IPS-18a (cell line): ENCODE data around the gene SERPINB5.
A peak's percentile ranks its signal among the peaks of the same experiment; 100 is the strongest.

Experiments used
- H3K27ac ChIP-seq: one replicate; pipeline ENCODE4 v1.5.1; 2013; ENCODE audit warnings: low read length
- H3K27me3 ChIP-seq: one replicate; pipeline ENCODE4 v1.6.1; 2013; ENCODE audit warnings: mild to moderate bottlenecking, low read length; ENCODE audit not compliant: control insufficient read depth, insufficient read depth
- H3K36me3 ChIP-seq: one replicate; pipeline ENCODE4 v1.6.1; 2013; ENCODE audit warnings: low read depth, low read length; ENCODE audit not compliant: control insufficient read depth
- H3K4me1 ChIP-seq: one replicate; pipeline ENCODE4 v1.6.1; 2013; ENCODE audit warnings: low read depth, low read length; ENCODE audit not compliant: control insufficient read depth
- H3K4me3 ChIP-seq: one replicate; pipeline ENCODE4 v1.5.1; 2013; ENCODE audit warnings: low read length
- H3K9ac ChIP-seq: one replicate; pipeline ENCODE4 v1.6.1; 2013; ENCODE audit warnings: mild to moderate bottlenecking, low read length, moderate library complexity
- H3K9me3 ChIP-seq: one replicate; pipeline ENCODE4 v1.6.1; 2013; ENCODE audit warnings: low read depth, low read length; ENCODE audit not compliant: control insufficient read depth

Gene SERPINB5

GRCh38 chr18:63506336-63506646, 29.5 kb downstream of the SERPINB5 start:
- H3K9ac ChIP-seq = no peak overlapping the region
- H3K4me1 ChIP-seq = no peaks in the 10 kb centered on the region
- H3K9me3 ChIP-seq = no peaks in the 10 kb centered on the region
- H3K4me3 ChIP-seq = no peak overlapping the region
- no peak overlapping the region for H3K27ac ChIP-seq
- H3K36me3 ChIP-seq = no peaks in the 10 kb centered on the region
- no peaks in the 10 kb centered on the region for H3K27me3 ChIP-seq

- H3K27me3 ChIP-seq = no peaks in the 10 kb centered on the region
- H3K9me3 ChIP-seq = no peaks in the 10 kb centered on the region
- H3K36me3 ChIP-seq = no peaks in the 10 kb centered on the region
- no peak overlapping the region for H3K4me3 ChIP-seq
- H3K9ac ChIP-seq = no peak overlapping the region
- H3K27ac ChIP-seq = no peak overlapping the region
- H3K4me1 ChIP-seq = peaks cover 13% of the 10 kb centered on the region
Observed at GRCh38 chr18:63508596-63508995, 31.8 kb downstream of the SERPINB5 start.

- peak overlapping the region; percentile 8 for H3K4me3 ChIP-seq
- no peaks in the 10 kb centered on the region for H3K9me3 ChIP-seq
- no peak overlapping the region for H3K27ac ChIP-seq
- no peaks in the 10 kb centered on the region for H3K36me3 ChIP-seq
- no peaks in the 10 kb centered on the region for H3K27me3 ChIP-seq
- peaks cover 25% of the 10 kb centered on the region for H3K4me1 ChIP-seq
- no peak overlapping the region for H3K9ac ChIP-seq
Observed at GRCh38 chr18:63511285-63511684, 34.5 kb downstream of the SERPINB5 start.

GRCh38 chr18:63514326-63514725, 37.6 kb downstream of the SERPINB5 start:
- Histone ChIP-seq H3K9me3 (no peaks in the 10 kb centered on the region), H3K27me3 (no peaks in the 10 kb centered on the region), H3K4me1 (peaks cover 25% of the 10 kb centered on the region), H3K4me3 (peak overlapping the region; percentile 18), H3K9ac (no peak overlapping the region), H3K36me3 (no peaks in the 10 kb centered on the region), H3K27ac (no peak overlapping the region)

GRCh38 chr18:63514888-63515678, 38.3 kb downstream of the SERPINB5 start:
- Histone ChIP-seq H3K9ac (no peak overlapping the region), H3K36me3 (no peaks in the 10 kb centered on the region), H3K27me3 (no peaks in the 10 kb centered on the region), H3K4me1 (peaks cover 25% of the 10 kb centered on the region), H3K4me3 (no peak overlapping the region), H3K9me3 (no peaks in the 10 kb centered on the region), H3K27ac (no peak overlapping the region)

- Histone ChIP-seq H3K36me3 (no peaks in the 10 kb centered on the region), H3K27me3 (no peaks in the 10 kb centered on the region), H3K4me1 (peaks cover 25% of the 10 kb centered on the region), H3K27ac (no peak overlapping the region), H3K9me3 (no peaks in the 10 kb centered on the region), H3K9ac (no peak overlapping the region), H3K4me3 (no peak overlapping the region)
Observed at GRCh38 chr18:63515801-63516200, 39.0 kb downstream of the SERPINB5 start.

- H3K27me3 ChIP-seq = no peaks in the 10 kb centered on the region
- no peak overlapping the region for H3K9ac ChIP-seq
- no peak overlapping the region for H3K27ac ChIP-seq
- H3K4me3 ChIP-seq = no peak overlapping the region
- H3K9me3 ChIP-seq = no peaks in the 10 kb centered on the region
- no peaks in the 10 kb centered on the region for H3K36me3 ChIP-seq
- peaks cover 17% of the 10 kb centered on the region for H3K4me1 ChIP-seq
Observed at GRCh38 chr18:63518178-63519012, 41.6 kb downstream of the SERPINB5 start.

GRCh38 chr18:63520053-63520685, 43.4 kb downstream of the SERPINB5 start:
- H3K27ac ChIP-seq = no peak overlapping the region

GRCh38 chr18:63523660-63524059, 46.9 kb downstream of the SERPINB5 start:
- H3K27me3 ChIP-seq = no peaks in the 10 kb centered on the region
- H3K9me3 ChIP-seq = no peaks in the 10 kb centered on the region
- peaks cover 7% of the 10 kb centered on the region for H3K4me1 ChIP-seq
- H3K36me3 ChIP-seq = no peaks in the 10 kb centered on the region
- no peak overlapping the region for H3K4me3 ChIP-seq
- H3K9ac ChIP-seq = no peak overlapping the region
- no peak overlapping the region for H3K27ac ChIP-seq

More at GRCh38 chr18:63520053-63520685, 43.4 kb downstream of the SERPINB5 start:
- Histone ChIP-seq H3K27me3 (no peaks in the 10 kb centered on the region), H3K9ac (no peak overlapping the region), H3K36me3 (no peaks in the 10 kb centered on the region), H3K4me3 (no peak overlapping the region), H3K9me3 (no peaks in the 10 kb centered on the region), H3K4me1 (peaks cover 7% of the 10 kb centered on the region)

- H3K36me3 ChIP-seq = no peaks in the 10 kb centered on the region
- no peaks in the 10 kb centered on the region for H3K9me3 ChIP-seq
- H3K9ac ChIP-seq = no peak overlapping the region
- no peaks in the 10 kb centered on the region for H3K27me3 ChIP-seq
- no peak overlapping the region for H3K4me3 ChIP-seq
- peaks cover 7% of the 10 kb centered on the region for H3K4me1 ChIP-seq
- no peak overlapping the region for H3K27ac ChIP-seq
Observed at GRCh38 chr18:63527251-63527650, 50.5 kb downstream of the SERPINB5 start.

- Histone ChIP-seq H3K9ac (no peak overlapping the region), H3K27me3 (no peaks in the 10 kb centered on the region), H3K9me3 (no peaks in the 10 kb centered on the region), H3K36me3 (no peaks in the 10 kb centered on the region), H3K4me3 (no peak overlapping the region), H3K4me1 (no peaks in the 10 kb centered on the region), H3K27ac (no peak overlapping the region)
Observed at GRCh38 chr18:63528863-63529492, 52.2 kb downstream of the SERPINB5 start.
